T-helper 1 cell (primary cell): ENCODE data around the gene ZNF134.

ENCODE experiments used
- DNase-seq, 5 donors: peaks; one replicate each; pipeline ENCODE4 v3.0.0-alpha.2; 2012 to 2020
- total RNA-seq, 4 donors: gene quantifications; one replicate each; lab custom pipeline; 2026; lab: John Stamatoyannopoulos, UW

Gene ZNF134
- total RNA-seq: 18.5 to 31.0 (median 23.1) reads per million in 4 donors

DNA sequence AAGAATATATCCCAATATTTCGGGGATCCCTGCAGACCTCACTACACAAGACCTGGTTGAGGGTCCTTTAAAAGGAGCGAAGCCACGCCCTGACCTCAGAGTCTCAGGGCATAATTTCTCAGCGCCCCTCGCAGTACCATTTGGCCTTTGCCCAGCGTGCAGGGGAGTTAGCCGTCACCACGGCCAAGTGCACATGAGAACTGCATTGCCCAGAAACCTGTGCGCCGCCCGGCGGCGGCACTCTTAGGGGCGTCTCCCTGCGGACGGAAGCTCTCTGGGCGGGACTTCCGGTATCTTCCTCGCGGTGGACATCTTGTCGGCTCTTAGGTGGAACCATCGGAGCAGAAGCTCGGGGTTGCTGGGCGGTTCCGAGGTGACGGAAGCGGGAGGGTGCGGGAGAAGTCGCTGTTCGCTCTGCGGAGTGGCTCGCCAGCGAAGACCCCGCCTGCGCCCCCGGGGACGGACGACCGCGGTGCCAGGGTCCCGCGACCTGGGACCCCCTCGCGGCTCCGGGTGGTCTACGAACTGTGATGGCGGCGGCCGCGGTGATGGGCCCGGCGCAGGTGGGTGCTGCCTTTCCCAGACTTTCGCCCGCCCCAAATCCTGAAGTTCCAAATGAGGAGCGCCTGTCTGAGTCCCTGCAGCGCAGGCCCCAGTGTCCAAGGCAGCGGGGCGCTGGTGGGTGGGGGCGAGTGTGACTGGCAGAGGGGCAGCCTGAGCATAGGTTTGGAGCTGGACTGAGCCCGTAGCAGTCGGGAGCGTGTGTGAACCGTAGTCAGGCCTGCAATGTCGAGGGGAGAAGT lies at the start of gene ZNF134:
Gene ZNF134, plus strand, starts transcription at position 302 of the 803 bp plus-strand sequence. CDS start 5,227 bp downstream, outside the sequence.
- DNase-seq: peak; percentile 72 to 92 (median 85)

GRCh38 chr19:57566396-57567265 lies 47.4 kb upstream of the ZNF134 start:
- no peak for DNase-seq

DNA sequence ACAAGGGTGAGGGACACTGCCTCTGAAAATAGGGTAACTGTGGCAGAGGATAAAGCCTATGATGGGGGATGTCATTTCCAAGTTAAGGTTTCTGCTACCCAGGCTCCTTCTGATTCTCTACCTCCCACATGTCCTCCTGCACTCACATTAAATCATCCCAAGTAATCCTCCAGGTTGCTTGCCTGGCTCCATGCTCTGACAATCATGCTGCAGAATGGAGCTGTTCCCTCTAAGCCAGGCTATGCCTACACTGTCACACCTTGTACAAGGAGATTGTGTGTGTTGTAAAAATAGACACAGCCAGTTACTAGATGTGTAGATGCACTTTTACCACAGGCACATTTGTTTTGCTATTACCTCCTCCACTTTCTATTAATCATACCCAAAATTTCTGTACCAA lies 43.3 kb upstream of the ZNF134 start:
- no peak for DNase-seq

GRCh38 chr19:57572415-57572947 lies 41.6 kb upstream of the ZNF134 start:
- no peak for DNase-seq

GRCh38 chr19:57576661-57577060 lies 37.4 kb upstream of the ZNF134 start:
- no peak for DNase-seq

DNA sequence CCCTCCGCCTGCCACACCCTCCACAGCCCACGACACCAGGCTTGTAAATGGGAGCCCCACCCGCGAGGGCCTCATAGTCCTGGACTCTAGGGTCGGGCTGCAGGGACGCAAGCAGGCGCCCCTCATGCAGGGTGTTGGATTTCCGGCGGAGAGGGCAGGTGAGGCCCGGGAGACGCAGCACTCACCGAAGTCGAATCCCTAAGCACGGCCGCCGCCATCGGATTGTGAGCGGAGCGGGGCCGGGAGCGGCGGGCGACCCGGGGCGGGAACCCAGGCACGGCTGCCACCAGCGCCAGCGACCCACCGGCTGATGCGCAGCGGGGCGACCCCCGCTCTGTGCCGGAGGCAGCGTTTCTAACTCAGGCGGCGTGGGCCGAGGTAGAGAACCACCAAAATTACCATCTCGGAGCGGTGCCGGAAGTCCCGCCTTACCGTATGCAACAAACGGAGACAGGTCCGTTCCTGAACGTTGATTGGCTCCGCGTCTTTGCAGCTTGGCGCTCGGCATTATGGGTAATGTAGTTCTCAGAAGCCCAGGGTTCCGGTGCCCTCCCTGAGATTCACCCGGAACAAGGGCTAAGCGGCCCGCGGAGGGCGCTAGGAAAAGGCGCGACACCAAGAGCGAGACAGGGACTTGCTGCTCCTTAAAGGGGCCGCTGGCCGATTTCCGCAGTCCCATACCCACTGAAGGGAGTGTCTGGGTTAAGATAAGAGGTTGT lies 35.4 kb upstream of the ZNF134 start, which contains the start of gene ZNF416:
Gene ZNF416, minus strand, starts transcription at position 425 of the 719 bp plus-strand sequence. Its CDS starts 207 bp downstream, at position 218.
- DNase-seq: peak; percentile 88 to 98 (median 95)

GRCh38 chr19:57583104-57583520 lies 30.9 kb upstream of the ZNF134 start:
- DNase-seq: no peak

DNA sequence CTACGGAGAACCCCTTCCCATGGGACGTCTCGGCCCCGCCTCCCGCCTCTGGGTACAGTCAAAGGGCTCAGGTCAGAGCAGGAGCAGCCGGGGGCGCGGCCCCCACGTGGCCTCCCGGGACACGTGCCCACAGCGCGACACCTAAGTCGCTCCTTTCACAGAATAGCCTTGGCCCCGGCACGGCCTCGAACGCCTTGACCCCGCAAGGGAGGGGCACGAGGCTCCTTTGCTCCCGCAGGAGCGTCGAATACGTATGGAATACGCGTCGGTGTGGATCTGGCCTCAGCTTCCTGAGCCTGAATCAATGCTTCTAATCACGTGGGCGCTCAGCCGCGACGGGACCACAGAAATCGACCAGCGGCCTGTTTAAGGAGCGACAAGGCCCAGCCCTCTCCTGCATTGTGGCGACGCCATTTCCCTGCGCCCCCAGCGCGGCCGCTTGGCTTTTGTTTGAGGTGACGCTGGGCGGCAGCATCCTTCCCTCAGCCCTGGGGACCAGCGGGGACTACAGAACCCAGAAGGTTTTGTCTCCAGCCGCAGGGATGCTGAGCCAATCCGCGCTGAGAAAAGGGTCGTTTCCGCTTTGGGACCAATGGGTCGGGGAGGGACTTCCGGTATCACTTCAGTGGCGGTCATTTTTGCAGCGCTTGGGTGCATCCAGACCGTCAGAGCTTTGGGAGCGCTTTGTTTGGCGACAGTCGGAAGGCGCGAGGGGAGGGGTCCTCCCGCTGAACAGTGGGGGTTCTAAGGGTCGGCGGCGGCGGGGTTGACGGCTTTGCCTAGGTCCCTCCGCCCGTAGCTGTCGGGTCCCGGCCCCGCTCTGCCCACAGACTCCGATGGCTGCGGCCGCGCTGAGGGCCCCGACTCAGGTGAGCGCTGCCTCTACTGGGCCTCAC lies 30.3 kb upstream of the ZNF134 start, which contains the start of gene ZIK1:
Gene ZIK1, plus strand, starts transcription at position 625 of the 896 bp plus-strand sequence. Its CDS starts 212 bp downstream, at position 837.
- DNase-seq: peak; percentile 64 to 89 (median 83)

DNA sequence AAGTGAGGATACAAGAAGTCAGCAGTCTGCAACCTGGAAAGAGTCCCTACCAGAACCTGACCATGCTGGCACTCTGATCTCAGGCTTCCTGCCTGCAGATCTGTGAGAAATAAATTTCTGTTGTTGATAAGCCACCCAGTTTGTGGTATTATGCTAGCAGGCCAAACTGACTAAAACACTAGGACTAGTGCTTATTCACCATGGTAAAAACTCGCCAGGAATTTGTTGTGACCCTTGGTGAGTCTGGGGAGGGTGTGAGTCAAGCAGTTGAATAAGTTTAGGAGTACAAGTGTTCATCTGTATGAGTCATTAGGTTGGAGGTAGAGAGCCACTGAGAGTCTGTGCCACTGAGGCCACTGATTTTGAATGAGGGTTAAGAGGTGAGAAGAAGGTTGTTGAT lies 26.5 kb upstream of the ZNF134 start:
- DNase-seq: no peak

- no peak for DNase-seq
These were observed 14.7 kb upstream of the ZNF134 start for GRCh38 chr19:57599377-57599760.

- DNase-seq: peak; percentile 62 to 88 (median 73)
These were observed 14.2 kb upstream of the ZNF134 start, which contains the start of gene ZNF530 for GRCh38 chr19:57599761-57600383. ZNF530 (plus strand) TSS chr19:57599885; CDS start chr19:57604346, 4,461 bp downstream.

- DNase-seq: no peak
These were observed 7.1 kb upstream of the ZNF134 start for GRCh38 chr19:57606931-57607330.

GRCh38 chr19:57611113-57611512 lies 2.9 kb upstream of the ZNF134 start:
- DNase-seq: no peak

- no peak for DNase-seq
These were observed 1.3 kb downstream of the ZNF134 start for GRCh38 chr19:57615346-57615745.

GRCh38 chr19:57620673-57621348 lies 6.8 kb downstream of the ZNF134 start:
- no peak for DNase-seq

- no peak for DNase-seq
These were observed 9.0 kb downstream of the ZNF134 start for GRCh38 chr19:57623091-57623490.

- peak; percentile 59 to 91 (median 82) for DNase-seq
These were observed 19.2 kb downstream of the ZNF134 start, which contains the start of gene ZNF211 for GRCh38 chr19:57632987-57633831. ZNF211 (plus strand) TSS chr19:57633168; CDS start chr19:57633347, 179 bp downstream.

- no peak for DNase-seq
These were observed 19.7 kb downstream of the ZNF134 start for GRCh38 chr19:57633832-57634131.

DNA sequence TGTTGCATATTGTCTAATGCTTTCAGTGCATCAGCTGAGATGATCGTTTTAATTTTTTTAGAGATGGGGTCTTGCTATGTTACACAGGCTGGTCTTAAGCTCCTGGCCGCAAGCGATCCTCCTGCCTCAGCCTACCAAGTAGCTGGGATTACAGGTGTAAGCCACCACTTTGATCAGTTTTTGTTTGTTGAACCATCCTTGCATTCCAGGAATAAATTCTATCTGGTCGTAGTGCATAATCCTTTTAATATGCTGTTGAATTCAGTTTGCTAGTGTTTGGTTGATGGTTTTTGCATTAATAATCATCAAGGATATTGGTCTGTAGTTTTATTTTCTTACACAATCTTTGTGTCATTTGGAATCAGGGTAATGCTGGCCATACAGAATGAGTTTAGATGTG lies 23.3 kb downstream of the ZNF134 start:
- DNase-seq: no peak
